Measurements from ENCODE around the gene GRIK3. TPM values are rescaled to one million over a fixed set of nuclear protein-coding genes. Genes with fewer than 3 reads are reported as not detected.

GRIK3 gene
- total RNA-seq, 1 experiment from 2014 or later: 5.5 TPM

DNA sequence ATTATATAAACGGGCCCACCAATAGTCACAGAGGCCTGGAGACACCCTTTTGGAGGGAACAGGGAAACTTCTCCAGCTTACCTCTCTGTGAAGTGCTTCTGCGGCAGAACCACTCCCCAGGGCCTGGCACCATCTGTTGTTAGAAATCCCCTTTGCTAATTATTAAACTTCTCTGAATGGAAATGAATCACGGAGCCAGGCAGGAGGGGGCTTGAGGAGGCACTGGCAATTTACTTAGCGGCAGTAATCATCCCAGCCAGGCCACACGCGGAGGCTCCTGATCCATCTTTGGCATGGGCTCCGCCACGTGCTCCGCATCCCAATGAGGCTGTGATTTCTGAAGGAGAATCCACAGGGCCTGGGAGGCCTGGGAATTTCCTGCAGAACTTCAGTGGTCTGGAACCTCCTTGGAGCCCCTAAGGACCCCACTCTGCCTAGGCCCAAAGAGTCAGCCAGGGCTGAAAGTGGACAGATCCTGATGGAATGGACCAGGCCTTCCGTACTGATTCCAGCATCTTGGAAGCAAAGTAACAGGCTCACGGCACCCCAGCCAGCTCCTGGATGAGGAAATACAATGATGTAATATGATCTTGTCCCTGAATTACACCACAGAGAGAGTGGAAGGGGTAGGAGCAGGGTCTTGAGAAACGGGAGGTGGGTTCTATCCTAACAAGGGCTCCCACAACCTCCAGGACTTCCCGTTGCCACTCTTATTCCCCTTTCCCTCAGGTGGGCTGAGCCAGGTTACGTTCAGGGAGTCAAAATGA lies 62.3 kb downstream of the GRIK3 start (continued):
- TF ChIP-seq AFF4 (CRISPR knock-in tag; IDR thresholded peaks at IDR 0.05; ENCODE audit: borderline replicate concordance) (no peak), ELF4 (CRISPR knock-in tag; IDR thresholded peaks at IDR 0.05; ENCODE audit: low read depth) (no peak), ARID4B (CRISPR knock-in tag; IDR thresholded peaks at IDR 0.05; ENCODE audit: borderline replicate concordance) (no peak), TEAD1 (CRISPR knock-in tag; IDR thresholded peaks at IDR 0.05) (no peak), SP1 (CRISPR knock-in tag; conservative IDR thresholded peaks at IDR 0.05) (no peak), SMAD3 (CRISPR knock-in tag; IDR thresholded peaks at IDR 0.05; ENCODE audit: borderline replicate concordance) (no peak), PRDM15 (CRISPR knock-in tag; IDR thresholded peaks at IDR 0.05) (no peak), NFYB (CRISPR knock-in tag; conservative IDR thresholded peaks at IDR 0.05; ENCODE audit: low read depth) (no peak)
- TF ChIP-seq, protein P1, sequence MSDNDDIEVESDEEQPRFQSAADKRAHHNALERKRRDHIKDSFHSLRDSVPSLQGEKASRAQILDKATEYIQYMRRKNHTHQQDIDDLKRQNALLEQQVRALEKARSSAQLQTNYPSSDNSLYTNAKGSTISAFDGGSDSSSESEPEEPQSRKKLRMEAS (CRISPR knock-in tag; IDR thresholded peaks at IDR 0.05): no peak
- TF ChIP-seq, protein P2, sequence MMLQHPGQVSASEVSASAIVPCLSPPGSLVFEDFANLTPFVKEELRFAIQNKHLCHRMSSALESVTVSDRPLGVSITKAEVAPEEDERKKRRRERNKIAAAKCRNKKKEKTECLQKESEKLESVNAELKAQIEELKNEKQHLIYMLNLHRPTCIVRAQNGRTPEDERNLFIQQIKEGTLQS (CRISPR knock-in tag; conservative IDR thresholded peaks at IDR 0.05): no peak

DNA sequence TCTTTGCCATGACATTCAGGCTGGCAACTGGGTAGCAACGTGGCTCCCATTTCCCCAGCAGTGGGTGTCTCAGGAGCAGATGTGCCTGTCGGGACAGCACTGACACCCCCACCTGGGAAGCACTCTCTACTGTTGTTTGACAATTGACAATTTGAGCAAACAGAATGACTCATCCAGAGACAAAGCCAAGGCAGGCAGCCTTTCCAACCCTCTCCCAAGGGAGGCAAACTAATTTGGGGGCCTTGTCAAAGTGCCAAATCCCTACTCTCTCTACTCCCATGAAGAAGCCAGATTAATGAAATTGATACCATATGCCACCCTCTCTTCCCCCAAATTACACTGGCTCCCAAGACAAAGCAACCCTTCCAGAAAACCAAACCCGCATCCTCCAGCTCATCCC lies 65.6 kb downstream of the GRIK3 start:
- Mint-ChIP-seq H3K27me3 (ENCODE audit: low read depth) (no peaks in the 10 kb centered on the region), H3K27ac (no peak overlapping the region), H3K9me3 (no peaks in the 10 kb centered on the region), H3K4me1 (peaks cover 7% of the 10 kb centered on the region; the same call in 1 of the 2 replicates), H3K36me3 (no peaks in the 10 kb centered on the region), H3K4me3 (no peak overlapping the region)
- ATAC-seq (no peak), DNase-seq (ENCODE audit: low spot score) (no peak)
- CTCF ChIA-PET: no interaction called here
- POLR2A ChIA-PET: no interaction called here
- TF ChIP-seq, protein P3, sequence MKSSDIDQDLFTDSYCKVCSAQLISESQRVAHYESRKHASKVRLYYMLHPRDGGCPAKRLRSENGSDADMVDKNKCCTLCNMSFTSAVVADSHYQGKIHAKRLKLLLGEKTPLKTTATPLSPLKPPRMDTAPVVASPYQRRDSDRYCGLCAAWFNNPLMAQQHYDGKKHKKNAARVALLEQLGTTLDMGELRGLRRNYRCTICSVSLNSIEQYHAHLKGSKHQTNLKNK (CRISPR knock-in tag; IDR thresholded peaks at IDR 0.05): no peak
- no peak for TF ChIP-seq ESRRA (CRISPR knock-in tag; IDR thresholded peaks at IDR 0.05; ENCODE audit: borderline replicate concordance)
- no peak for TF ChIP-seq ZNF121 (CRISPR knock-in tag; IDR thresholded peaks at IDR 0.05)
- TF ChIP-seq, protein P4, sequence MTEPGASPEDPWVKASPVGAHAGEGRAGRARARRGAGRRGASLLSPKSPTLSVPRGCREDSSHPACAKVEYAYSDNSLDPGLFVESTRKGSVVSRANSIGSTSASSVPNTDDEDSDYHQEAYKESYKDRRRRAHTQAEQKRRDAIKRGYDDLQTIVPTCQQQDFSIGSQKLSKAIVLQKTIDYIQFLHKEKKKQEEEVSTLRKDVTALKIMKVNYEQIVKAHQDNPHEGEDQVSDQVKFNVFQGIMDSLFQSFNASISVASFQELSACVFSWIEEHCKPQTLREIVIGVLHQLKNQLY (CRISPR knock-in tag; IDR thresholded peaks at IDR 0.05): no peak
- no peak for TF ChIP-seq ZNF416 (CRISPR knock-in tag; IDR thresholded peaks at IDR 0.05)
- TF ChIP-seq, protein P5, sequence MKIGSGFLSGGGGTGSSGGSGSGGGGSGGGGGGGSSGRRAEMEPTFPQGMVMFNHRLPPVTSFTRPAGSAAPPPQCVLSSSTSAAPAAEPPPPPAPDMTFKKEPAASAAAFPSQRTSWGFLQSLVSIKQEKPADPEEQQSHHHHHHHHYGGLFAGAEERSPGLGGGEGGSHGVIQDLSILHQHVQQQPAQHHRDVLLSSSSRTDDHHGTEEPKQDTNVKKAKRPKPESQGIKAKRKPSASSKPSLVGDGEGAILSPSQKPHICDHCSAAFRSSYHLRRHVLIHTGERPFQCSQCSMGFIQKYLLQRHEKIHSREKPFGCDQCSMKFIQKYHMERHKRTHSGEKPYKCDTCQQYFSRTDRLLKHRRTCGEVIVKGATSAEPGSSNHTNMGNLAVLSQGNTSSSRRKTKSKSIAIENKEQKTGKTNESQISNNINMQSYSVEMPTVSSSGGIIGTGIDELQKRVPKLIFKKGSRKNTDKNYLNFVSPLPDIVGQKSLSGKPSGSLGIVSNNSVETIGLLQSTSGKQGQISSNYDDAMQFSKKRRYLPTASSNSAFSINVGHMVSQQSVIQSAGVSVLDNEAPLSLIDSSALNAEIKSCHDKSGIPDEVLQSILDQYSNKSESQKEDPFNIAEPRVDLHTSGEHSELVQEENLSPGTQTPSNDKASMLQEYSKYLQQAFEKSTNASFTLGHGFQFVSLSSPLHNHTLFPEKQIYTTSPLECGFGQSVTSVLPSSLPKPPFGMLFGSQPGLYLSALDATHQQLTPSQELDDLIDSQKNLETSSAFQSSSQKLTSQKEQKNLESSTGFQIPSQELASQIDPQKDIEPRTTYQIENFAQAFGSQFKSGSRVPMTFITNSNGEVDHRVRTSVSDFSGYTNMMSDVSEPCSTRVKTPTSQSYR (CRISPR knock-in tag; IDR thresholded peaks at IDR 0.05): no peak
- no peak for TF ChIP-seq KAT7 (CRISPR knock-in tag; IDR thresholded peaks at IDR 0.05; ENCODE audit: borderline replicate concordance)
- TF ChIP-seq ZNF232 (CRISPR knock-in tag; IDR thresholded peaks at IDR 0.05): no peak
- no peak for TF ChIP-seq SOX15 (CRISPR knock-in tag; IDR thresholded peaks at IDR 0.05)

Measured in WTC11 (cell line).